Stimulated activated CD8-positive, alpha-beta memory T cell treated with anti-CD3 and anti-CD28 coated beads, Interleukin-4, amount 100 ng/mL, for 1 hour (primary cell): Measurements from ENCODE around the gene ALOX15.
"Not testable (repeated sequence)": the region's sequence is repeated elsewhere in the genome, so short reads cannot be mapped to it uniquely, and the experiment has no call there.

ENCODE experiments used
- DNase-seq, 2 donors: peaks; one replicate each; pipeline ENCODE4 v3.0.0-alpha.2; 2020; ENCODE audit warnings: low read depth in 2 of 2, low spot score in 1 of 2

The ALOX15 gene, protein sequence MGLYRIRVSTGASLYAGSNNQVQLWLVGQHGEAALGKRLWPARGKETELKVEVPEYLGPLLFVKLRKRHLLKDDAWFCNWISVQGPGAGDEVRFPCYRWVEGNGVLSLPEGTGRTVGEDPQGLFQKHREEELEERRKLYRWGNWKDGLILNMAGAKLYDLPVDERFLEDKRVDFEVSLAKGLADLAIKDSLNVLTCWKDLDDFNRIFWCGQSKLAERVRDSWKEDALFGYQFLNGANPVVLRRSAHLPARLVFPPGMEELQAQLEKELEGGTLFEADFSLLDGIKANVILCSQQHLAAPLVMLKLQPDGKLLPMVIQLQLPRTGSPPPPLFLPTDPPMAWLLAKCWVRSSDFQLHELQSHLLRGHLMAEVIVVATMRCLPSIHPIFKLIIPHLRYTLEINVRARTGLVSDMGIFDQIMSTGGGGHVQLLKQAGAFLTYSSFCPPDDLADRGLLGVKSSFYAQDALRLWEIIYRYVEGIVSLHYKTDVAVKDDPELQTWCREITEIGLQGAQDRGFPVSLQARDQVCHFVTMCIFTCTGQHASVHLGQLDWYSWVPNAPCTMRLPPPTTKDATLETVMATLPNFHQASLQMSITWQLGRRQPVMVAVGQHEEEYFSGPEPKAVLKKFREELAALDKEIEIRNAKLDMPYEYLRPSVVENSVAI

DNA sequence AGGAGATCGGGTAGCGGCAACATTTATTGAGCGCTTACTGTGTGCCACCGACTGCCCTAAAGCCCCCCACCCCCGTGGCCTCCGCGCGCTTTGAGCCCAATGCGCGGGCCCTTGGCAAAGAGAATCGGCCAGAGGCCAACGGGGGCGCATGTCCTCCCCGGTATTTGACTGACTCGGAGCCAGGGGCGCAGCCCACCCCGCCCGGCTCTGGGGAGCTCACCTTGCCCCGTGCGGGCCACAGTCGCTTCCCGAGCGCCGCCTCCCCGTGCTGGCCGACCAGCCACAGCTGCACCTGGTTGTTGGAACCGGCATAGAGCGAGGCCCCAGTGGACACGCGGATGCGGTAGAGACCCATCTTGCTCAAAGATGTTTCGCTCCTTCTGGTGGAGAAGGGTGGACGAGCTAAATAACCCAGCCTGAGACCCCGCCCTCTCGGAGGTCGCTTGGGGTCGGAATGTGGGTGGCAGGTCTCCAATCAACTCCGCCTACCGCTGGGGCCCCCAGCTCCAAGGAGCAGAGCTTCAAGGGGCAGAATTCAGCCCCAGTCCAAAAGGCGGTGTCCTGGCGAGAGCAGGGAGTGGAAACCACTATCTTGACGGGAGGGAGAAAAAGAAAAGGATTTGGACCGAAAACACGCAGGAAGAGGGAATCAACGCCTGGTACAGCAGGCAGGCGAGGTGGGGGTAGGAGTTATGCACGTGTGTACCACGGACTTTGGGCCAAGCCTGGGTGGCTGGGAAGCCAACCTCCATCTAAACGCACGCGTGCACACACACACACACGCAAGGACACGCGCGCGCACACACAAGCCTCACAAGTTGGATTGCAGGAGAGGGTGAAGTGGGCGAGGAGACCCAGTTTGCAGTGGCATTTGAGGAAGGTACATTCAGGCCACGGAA, at the start of gene ALOX15:
ALOX15 (minus strand) TSS at position 382 of the 899 bp plus-strand sequence; CDS start at position 355, 27 bp downstream.
- no peak for DNase-seq

DNA sequence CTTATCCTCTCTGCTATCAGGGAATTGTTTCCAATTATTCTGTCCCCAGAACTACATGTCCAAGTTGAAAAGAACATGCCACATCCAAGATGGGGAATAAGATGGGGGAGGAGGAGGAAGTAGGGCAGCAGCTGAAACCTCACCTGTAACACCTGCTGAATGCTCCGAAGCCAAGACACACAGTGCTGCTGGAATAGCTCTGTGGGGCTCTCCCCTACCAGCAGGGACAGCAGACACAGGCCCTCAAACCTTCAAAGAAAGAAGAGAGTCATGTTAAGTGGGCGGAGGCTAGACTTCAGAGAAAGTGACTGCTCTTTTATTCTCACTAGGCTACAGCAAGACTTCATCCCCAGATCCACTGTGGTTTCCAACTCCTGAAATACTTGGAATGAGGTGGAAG, 49.3 kb upstream of the ALOX15 start:
- no peak for DNase-seq

DNA sequence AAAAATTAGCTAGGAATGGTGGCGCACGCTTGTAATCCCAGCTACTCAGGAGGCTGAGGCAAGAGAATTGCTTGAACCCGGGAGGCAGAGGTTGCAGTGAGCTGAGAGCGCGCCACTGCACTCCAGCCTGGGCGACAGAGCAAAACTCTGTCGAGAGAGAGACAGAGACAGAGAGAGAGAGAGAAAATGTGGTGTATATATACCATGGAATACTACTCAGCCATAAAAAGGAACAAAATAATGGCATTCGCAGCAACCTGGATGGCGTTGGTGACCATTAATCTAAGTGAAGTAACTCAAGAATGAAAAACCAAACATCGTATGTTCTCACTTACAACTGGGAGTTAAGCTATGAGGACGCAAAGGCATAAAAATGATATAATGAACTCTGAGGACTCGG, 48.4 kb upstream of the ALOX15 start:
- DNase-seq, result not testable (repeated sequence)

DNA sequence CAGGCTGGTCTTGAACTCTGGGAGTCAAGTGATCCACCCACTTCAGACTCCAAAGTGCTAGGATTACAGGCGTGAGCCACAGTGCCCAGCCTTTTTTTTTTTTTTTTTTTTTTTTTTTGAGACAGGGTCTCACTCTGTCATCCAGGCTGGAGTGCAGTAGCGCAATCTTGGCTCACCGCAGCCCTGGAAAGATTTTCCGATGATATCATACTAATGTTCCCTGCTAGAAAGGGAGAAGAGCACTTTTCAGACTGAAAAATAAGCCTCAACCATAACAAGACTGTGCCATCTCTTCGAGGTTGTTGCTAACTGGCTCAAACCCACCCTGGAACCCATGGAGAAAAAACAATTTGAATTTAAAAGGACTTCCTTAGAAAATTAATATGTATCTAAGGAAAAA, 42.3 kb upstream of the ALOX15 start:
- not testable (repeated sequence) for DNase-seq

DNA sequence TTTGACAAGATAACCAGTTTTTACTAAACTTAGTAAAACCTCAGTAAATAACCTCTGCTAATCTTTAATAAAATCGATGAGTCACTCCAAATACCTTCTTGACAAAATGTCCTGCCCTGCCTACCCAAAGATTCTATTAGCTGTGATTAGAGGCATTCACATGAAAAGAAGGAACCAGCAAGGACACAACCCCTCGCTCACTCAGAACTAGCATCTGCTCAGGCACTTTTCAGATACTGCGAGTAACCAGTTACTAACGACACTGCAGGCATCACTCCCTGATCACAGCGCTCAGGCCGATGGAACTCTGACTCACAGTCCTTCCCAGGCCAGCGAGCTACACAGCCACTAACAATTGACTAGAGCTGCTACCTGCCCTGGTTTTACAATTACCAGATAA, 38.2 kb upstream of the ALOX15 start:
- DNase-seq, result no peak

DNA sequence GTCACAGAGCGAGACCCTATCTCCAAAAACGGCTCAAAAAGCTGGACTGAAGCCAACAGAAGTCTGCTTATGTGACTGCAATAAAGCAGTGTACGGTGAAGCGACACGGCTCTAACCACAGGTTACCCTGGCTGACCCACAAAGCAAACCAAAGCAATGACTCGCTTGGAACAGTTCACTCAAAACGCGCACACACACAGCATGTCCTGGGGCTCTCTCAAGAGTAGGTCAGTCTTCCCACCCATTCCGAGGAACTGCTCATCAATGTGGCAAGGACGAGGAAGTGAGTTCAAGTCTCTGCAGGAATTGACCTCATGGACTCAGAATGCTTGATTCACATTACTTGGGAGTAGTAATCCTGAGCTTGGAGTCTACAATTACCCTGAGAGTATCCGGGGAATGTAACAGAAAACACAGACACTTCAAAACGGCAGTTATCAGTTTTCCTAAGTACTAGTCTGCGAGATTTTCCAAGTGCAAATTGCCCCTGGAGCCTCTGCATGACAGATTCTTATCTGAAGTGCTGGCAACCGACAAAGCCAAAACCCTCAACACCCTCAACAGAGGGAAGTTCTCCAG, 37.1 kb upstream of the ALOX15 start:
- DNase-seq, result no peak

DNA sequence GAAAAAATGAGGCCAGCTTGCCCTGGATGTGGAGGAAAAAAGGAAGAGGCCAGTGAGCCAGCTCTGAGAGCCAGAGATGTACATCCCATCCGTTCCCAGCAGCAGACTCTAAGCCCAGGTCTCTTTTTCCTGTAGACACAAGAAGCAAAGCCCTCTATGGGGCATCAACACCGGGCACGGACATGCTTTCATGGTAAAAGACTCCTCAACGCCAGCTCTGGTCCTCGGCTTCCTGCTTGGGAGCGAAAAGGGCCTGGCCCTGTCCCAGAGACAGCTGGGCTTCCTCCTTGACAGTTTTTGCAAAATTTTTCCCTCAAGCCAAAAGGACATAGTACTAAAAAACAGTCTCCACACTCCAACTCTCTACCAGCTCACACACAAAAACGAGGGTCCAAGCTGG, 35.3 kb upstream of the ALOX15 start:
- no peak for DNase-seq

DNA sequence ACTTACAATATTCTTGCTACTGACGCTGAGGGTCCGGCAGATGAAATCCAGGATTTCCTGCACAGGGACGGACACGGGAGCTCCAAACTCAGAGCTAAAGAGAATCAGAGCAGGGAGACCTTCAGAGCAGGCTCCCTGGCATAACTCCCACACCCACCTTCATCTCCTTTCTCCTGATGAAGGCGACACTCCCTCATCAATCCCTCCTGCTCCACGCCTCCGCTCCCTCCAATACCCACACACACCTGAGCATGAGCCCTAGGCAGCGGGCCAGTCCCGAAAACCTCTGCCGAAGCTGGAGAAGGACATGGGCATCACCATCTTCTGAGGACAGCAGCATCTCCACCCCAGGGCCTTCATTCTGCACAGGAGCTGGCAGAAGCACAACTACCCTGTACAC, 34.3 kb upstream of the ALOX15 start:
- DNase-seq, result no peak

DNA sequence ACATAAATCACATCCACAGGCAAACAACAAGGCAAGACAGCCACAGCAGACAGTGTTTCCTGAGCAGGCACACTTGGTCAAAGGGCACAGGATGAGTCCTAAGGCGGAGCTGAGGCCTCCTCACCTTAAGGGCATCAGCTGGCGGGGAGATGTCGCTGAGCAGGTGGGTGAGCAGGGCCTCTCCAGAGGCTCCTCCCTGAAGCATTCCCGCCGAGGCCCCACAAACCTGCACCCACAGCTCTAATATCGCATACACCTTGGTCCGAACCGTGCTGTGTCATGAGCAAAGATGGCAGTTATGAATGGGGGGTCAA, 33.2 kb upstream of the ALOX15 start:
- DNase-seq, result no peak

DNA sequence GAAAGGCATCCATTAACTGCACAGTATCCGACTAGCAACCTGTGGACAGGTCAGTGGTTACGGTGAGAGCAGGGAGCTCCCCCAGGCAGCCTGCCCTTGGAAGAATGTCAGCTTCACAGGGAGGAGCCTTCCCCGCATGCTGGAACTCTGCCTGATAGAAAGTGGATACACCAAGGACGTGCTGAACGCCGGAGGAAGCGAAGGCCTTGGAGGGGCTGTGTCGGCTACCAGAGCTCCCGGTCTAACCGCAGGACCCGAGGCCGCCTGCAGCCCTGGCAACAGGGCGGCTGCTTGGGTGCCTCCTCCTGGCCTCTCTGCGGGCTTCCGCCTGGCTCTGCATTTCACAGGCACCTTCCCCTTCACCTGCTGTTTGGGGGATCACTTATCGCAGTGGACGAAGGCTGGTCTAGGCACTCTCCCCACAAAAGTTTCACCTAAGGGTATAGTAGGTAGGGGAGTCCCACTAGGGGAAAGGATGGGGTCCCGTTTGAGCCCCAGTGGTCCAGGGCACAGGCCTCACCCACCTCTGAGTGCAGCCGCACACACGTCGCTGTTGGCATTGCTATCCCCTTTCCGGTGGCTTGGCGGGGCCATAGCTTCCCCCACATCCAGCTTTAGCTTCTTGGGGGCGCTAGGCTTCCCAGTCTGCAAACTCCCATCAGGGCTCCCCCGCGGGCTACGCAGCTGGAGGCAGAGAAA, 32.7 kb upstream of the ALOX15 start:
- no peak for DNase-seq

DNA sequence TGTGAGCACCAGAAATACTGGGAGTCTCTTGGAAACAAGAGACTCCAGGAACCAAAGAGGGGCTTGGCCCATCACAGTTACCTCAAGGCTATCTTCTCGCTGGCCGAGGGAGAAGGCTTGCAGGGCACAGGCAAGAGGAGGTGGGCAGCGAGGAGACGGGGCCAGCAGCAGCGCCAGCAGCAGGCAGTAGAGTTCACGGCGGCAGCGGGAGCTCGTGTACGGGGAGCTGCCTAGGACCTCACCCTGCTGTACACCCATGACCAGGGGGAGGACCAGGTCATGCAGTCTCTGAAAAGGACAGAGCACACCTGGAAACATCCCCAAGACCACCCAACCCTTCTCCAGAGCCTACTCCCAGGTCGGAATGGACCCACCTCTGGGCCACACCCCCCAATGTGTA, 31.7 kb upstream of the ALOX15 start:
- DNase-seq, result no peak

DNA sequence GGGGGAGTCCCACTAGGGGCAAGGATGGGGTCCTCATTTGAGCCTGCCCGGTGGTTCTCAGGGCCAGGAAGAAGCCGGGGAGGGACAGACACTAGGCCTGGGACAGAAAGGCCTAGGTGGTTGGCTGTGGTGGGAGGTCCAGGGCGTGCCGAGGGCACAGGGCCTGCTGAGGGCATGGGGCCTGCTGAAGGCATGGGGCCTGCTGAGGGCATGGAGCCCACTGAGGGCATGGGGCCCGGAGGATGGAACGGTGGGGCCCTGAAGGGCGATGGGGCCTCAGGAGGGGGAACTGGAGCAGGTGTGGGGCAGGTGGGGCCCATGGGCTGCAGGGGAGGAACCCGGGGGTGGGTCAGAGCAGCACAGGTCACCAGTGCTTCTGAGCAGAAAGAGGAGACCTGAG, 31.3 kb upstream of the ALOX15 start:
- no peak for DNase-seq

DNA sequence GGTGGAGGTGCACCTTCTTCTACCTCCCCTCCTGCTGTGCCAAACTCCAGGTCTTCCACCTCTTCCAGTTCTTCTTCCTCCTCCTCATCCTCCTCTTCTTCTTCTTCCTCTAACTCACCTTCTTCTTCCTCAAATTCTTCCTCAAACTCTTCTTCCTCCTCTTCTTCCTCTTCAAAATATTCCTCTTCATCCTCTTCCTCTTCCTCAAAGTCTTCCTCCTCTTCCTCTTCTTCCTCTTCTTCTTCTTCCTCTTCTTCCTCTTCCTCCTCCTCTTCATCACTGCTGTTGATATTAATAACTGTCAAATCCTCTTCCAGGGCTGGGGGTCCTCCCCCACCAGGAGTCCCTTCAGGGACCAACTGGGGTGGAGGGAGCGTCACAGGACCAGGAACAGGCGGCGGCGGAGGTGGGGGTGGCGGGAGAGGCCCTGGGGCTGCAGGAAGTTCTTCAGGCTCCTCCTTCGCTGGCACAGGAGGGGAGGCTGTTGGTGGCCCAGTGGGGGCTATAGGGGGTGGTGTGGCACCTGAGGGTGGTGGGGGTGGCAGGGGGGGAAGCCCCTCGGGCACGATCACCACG, 30.7 kb upstream of the ALOX15 start:
- no peak for DNase-seq

DNA sequence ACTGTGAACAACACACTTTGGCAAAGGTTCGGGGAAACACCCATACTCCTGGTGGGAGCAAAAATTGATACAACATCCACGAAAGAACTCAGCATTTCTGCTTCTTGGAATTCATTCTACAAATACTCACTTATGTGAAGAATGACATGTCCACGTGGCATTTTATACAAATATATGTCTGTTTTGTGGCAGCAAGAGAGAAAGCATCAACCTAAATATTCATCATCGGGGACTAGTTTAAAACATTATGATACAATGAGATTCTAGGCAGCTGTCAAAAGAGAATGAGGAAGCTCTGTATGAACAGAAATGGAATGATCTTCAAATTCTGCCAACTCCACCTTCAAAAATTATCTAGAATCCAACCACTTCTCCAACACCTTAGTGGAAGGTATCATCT, 25.7 kb upstream of the ALOX15 start:
- DNase-seq, result no peak

DNA sequence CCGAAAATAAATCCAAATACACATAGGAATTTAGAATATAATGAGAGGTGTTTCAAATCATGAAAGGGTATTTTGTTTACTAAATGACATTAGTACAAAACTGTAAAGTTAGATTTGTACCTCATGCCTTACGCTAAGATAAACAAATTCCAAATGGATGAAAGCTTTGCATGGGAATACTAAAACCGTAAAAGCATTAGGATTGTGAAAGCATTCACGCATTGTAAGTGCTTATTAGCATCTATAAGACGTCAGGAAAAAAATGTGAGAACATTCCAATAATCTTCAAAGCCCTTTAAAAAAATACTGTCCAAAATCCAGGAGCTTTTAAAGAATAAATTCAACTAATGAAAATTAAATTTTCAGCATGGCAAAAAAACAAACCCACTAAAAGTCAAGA, 24.8 kb upstream of the ALOX15 start:
- DNase-seq, result no peak

DNA sequence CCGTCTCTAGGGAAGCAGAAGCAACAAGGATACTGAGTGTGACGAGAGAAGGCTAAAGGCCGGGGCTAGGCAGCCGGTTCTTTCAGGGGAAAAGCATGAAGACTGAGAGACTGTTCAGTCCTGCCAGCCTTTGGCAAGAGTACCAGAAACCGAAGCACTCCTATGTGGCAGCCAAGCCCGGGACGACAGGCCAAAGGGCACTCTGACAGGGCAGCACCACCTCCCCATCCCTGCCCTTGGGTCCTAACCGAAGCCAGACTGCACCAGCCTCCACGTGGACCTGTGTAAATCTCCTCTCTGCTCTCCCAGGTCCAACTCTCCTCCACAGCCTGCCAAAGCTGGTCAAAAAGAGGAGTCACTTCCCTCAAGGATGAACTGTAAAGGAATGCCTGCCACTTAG, 23.5 kb upstream of the ALOX15 start:
- no peak for DNase-seq

DNA sequence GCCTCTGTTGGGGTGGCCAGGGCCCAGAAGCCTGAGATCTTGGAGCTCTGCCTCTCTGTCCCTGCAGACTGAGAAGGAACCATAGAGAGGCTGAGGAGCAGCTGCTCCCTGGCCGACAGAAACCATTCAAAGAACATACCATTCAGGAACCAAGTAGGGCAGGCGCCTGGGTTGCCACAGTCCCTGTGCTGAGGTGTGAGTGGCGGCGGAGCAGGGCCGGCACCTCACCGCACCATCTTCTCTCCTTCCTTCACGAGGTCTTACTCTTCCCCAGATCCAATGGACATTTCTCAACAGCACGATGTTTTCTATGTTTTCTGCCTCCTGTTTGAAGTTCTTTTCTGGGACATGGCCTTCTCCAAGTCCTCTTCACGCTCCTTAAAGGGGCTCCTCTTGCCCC, 22.8 kb upstream of the ALOX15 start:
- DNase-seq, result no peak

DNA sequence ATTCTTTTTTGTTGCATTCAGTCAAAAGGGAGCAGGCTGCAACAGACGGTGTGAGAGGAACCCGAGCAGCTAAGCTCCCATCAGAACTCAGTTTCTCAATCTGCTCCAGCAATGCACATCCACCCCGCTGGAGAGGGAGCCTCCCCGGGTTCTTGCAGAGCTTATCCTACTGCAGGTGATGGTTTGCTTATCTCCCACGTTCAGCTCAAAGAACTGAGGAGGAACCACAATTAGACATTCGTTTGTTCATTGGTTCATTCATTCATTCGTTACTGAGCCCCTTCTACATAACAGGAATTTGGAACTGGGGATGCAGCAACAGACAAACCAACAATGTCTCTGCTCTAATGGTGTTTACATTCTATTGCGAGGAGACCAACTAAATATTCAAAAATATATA, 22.2 kb upstream of the ALOX15 start:
- DNase-seq, result no peak

DNA sequence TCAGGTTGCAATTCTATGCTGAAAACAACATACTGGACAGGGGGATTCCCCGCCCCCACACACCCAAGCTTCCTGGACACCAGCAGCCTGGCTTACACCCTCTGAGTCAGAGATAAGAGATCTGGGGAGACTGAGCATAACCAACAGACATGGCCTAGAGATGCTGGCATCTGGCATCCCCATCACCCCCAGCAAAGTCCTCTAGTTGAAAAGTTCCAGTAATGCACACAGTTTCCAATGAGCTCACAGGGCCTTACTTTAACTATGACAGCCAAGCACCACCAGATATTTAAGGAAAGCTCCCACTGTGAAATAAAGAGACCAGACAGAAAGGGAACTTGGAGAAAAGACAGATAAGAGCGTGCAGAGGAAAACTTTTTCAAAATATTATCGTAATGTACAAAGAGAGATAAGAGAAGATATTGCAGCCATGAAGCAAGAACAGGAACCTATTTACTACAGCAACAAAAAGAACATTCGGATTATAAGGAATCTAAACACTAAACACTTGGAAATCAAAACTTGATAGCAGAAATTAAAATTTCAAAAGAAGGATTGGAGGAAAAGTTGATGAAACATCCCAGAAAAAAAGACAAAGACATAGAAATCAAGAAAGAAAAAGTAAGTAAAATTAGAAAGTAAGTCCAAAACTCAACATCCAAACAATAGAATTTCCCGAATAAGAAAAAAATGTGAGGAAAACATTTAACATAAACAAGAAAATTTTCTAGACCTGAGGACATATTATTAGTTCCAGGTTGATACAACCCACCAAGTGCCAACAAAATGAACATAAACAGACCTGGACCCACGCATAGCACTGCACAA, 17.2 kb upstream of the ALOX15 start:
- no peak for DNase-seq

DNA sequence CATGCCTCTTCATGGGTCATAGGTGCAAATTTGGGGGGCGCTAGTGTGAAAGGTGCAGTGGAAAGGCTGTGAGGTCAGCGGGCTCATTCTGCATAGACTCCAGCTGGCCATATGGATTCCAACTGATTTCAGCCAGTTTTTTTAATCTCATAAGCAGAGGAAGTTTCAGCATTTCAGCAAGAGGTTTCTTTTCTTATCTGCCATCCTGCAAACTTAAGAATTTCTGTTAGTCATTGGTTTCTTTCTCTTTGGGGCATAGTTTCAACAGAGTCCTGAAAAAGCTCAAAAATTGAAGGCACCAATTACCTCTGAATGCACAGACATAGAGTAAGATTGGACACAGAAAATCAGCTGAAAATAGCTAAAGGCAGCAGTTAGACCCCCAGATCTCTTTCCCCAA, 16.2 kb upstream of the ALOX15 start:
- DNase-seq, result no peak
